ENCODE data around the gene REST.
A peak's percentile ranks its signal among the peaks of the same experiment; 100 is the strongest.
"Not testable (repeated sequence)": the region's sequence is repeated elsewhere in the genome, so short reads cannot be mapped to it uniquely, and the experiment has no call there.

The REST gene

GRCh38 chr4:56909086-56909894, 1.6 kb downstream of the REST start:
- peak in 1 of 2 experiments; percentile 66 for DNase-seq (ENCODE audit: low read depth in 1 of 2, low spot score in 1 of 2)
- TF ChIP-seq POLR2AphosphoS5 (IDR thresholded peaks at IDR 0.05; ENCODE audit: low read depth) (peak; percentile 60; the same call in 1 of the 2 replicates), CTCF (IDR thresholded peaks at IDR 0.05; ENCODE audit: insufficient read depth, low read length) (no peak), GABPA (IDR thresholded peaks at IDR 0.05; ENCODE audit: low read depth) (no peak), SPI1 (IDR thresholded peaks at IDR 0.05; ENCODE audit: borderline replicate concordance, low read depth) (no peak)
- TF ChIP-seq, protein P1, sequence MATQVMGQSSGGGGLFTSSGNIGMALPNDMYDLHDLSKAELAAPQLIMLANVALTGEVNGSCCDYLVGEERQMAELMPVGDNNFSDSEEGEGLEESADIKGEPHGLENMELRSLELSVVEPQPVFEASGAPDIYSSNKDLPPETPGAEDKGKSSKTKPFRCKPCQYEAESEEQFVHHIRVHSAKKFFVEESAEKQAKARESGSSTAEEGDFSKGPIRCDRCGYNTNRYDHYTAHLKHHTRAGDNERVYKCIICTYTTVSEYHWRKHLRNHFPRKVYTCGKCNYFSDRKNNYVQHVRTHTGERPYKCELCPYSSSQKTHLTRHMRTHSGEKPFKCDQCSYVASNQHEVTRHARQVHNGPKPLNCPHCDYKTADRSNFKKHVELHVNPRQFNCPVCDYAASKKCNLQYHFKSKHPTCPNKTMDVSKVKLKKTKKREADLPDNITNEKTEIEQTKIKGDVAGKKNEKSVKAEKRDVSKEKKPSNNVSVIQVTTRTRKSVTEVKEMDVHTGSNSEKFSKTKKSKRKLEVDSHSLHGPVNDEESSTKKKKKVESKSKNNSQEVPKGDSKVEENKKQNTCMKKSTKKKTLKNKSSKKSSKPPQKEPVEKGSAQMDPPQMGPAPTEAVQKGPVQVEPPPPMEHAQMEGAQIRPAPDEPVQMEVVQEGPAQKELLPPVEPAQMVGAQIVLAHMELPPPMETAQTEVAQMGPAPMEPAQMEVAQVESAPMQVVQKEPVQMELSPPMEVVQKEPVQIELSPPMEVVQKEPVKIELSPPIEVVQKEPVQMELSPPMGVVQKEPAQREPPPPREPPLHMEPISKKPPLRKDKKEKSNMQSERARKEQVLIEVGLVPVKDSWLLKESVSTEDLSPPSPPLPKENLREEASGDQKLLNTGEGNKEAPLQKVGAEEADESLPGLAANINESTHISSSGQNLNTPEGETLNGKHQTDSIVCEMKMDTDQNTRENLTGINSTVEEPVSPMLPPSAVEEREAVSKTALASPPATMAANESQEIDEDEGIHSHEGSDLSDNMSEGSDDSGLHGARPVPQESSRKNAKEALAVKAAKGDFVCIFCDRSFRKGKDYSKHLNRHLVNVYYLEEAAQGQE (IDR thresholded peaks at IDR 0.05; ENCODE audit: insufficient replicate concordance, low read depth): no peak
- Histone ChIP-seq H3K4me3 (replicated peaks; ENCODE audit: insufficient read depth, low read length) (peak overlapping the region; percentile 73), H3K27ac (replicated peaks) (peak overlapping the region; percentile 98), H3K27me3 (ENCODE audit: insufficient read depth, poor library complexity, severe bottlenecking) (no peaks in the 10 kb centered on the region)

DNA sequence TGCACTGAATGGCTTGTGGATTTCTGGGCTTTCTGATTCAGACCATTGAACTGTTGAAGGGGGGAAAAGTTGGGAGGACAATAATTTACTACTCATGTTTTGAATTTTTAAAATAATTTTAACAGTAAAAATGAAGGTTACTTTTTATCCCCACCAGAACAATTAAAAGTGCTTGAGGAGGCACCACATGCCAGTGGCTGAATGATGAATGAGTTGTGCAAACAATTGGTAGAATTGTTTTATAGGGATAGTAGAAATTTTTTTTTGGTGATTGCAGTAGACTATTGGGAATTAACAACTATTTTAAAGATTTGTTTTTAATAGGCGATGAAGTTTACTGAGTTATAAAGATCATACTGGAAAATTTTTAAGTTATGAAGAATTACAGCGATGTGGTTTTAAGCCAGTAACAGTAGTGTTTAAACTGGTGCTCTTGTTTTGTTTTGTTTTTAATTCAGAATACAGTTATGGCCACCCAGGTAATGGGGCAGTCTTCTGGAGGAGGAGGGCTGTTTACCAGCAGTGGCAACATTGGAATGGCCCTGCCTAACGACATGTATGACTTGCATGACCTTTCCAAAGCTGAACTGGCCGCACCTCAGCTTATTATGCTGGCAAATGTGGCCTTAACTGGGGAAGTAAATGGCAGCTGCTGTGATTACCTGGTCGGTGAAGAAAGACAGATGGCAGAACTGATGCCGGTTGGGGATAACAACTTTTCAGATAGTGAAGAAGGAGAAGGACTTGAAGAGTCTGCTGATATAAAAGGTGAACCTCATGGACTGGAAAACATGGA, 2.7 kb downstream of the REST start:
- Histone ChIP-seq H3K27me3 (ENCODE audit: insufficient read depth, poor library complexity, severe bottlenecking) (no peaks in the 10 kb centered on the region), H3K27ac (replicated peaks) (peak overlapping the region; percentile 98), H3K4me3 (replicated peaks; ENCODE audit: insufficient read depth, low read length) (peak overlapping the region; percentile 73)
- TF ChIP-seq POLR2AphosphoS5 (IDR thresholded peaks at IDR 0.05; ENCODE audit: low read depth) (no peak), CTCF (IDR thresholded peaks at IDR 0.05; ENCODE audit: insufficient read depth, low read length) (no peak), GABPA (IDR thresholded peaks at IDR 0.05; ENCODE audit: low read depth) (no peak), SPI1 (IDR thresholded peaks at IDR 0.05; ENCODE audit: borderline replicate concordance, low read depth) (no peak)
- TF ChIP-seq, protein P1 (IDR thresholded peaks at IDR 0.05; ENCODE audit: insufficient replicate concordance, low read depth): no peak
- DNase-seq (ENCODE audit: low read depth in 1 of 2, low spot score in 1 of 2): no peak

DNA sequence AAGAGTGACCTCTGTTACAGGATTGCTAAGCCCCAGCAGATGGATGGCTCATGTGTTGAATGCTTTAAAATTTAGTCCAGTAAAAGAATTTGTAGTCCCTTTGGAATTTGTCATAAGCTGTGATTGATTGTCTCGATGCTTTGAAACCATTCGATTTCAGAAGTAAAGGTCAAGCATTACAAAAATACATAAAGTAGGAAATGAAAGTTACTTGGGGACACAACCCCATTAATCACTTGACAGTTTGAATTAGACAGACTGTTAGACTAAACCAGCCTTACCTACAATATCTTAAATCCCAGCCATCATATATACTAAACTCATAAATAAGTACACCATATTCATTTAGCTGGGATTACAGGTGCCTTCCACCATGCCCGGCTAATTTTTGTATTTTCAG, 6.6 kb downstream of the REST start:
- TF ChIP-seq GABPA (IDR thresholded peaks at IDR 0.05; ENCODE audit: low read depth) (no peak), CTCF (IDR thresholded peaks at IDR 0.05; ENCODE audit: insufficient read depth, low read length) (no peak), SPI1 (IDR thresholded peaks at IDR 0.05; ENCODE audit: borderline replicate concordance, low read depth) (no peak), POLR2AphosphoS5 (IDR thresholded peaks at IDR 0.05; ENCODE audit: low read depth) (no peak)
- TF ChIP-seq, protein P1 (IDR thresholded peaks at IDR 0.05; ENCODE audit: insufficient replicate concordance, low read depth): no peak
- no peak overlapping the region for H3K27ac ChIP-seq (replicated peaks)

GRCh38 chr4:56914977-56915376, 7.3 kb downstream of the REST start:
- H3K27me3 ChIP-seq (ENCODE audit: insufficient read depth, poor library complexity, severe bottlenecking); H3K4me3 ChIP-seq (replicated peaks; ENCODE audit: insufficient read depth, low read length); H3K27ac ChIP-seq (replicated peaks); DNase-seq (ENCODE audit: low read depth in 1 of 2, low spot score in 1 of 2): not testable (repeated sequence)

More for the DNA sequence above, 6.6 kb downstream of the REST start:
- no peak for DNase-seq (ENCODE audit: low read depth in 1 of 2, low spot score in 1 of 2)
- Histone ChIP-seq H3K27me3 (ENCODE audit: insufficient read depth, poor library complexity, severe bottlenecking) (no peaks in the 10 kb centered on the region), H3K4me3 (replicated peaks; ENCODE audit: insufficient read depth, low read length) (no peak overlapping the region)

Data from HL-60 (cell line).